Subcutaneous abdominal adipose tissue (tissue), 5 donors: ENCODE measurements around the gene PDGFRA.
"Not testable (repeated sequence)": the region's sequence is repeated elsewhere in the genome, so short reads cannot be mapped to it uniquely, and the experiment has no call there.

ENCODE experiments used
- H3K27ac ChIP-seq: one replicate; pipeline ENCODE4 v1.7.0; 2013; ENCODE audit warnings: low read depth, mild to moderate bottlenecking, inconsistent platforms, low read length, moderate library complexity
- H3K27me3 ChIP-seq, 5 donors: one replicate each; pipeline ENCODE4 v1.7.0; 2013; ENCODE audit warnings: low read length in 5 of 5, inconsistent platforms in 1 of 5; ENCODE audit not compliant: control insufficient read depth in 5 of 5, insufficient read depth in 4 of 5
- H3K36me3 ChIP-seq, 5 donors: one replicate each; pipeline ENCODE4 v1.7.0; 2013; ENCODE audit warnings: low read length in 5 of 5; ENCODE audit not compliant: control insufficient read depth in 5 of 5, insufficient read depth in 5 of 5
- H3K4me1 ChIP-seq, 5 donors: one replicate each; pipeline ENCODE4 v1.7.0; 2013; ENCODE audit warnings: low read length in 5 of 5, mild to moderate bottlenecking in 3 of 5, moderate library complexity in 1 of 5; ENCODE audit not compliant: control insufficient read depth in 5 of 5, insufficient read depth in 5 of 5
- H3K4me3 ChIP-seq, 5 donors: one replicate each; pipeline ENCODE4 v1.7.0; 2013; ENCODE audit warnings: low read length in 5 of 5, low read depth in 1 of 5
- H3K9ac ChIP-seq, 5 donors: one replicate each; pipeline ENCODE4 v1.7.0; 2013; ENCODE audit warnings: low read length in 5 of 5, mild to moderate bottlenecking in 4 of 5, moderate library complexity in 3 of 5
- H3K9me3 ChIP-seq, 5 donors: one replicate each; pipeline ENCODE4 v1.7.0; 2013; ENCODE audit warnings: low read length in 5 of 5; ENCODE audit not compliant: control insufficient read depth in 5 of 5
- donor health status: healthy.
- donor health status: healthy.
- donor health status: healthy.
- donor health status: healthy.
- donor health status: healthy.

The PDGFRA gene

DNA sequence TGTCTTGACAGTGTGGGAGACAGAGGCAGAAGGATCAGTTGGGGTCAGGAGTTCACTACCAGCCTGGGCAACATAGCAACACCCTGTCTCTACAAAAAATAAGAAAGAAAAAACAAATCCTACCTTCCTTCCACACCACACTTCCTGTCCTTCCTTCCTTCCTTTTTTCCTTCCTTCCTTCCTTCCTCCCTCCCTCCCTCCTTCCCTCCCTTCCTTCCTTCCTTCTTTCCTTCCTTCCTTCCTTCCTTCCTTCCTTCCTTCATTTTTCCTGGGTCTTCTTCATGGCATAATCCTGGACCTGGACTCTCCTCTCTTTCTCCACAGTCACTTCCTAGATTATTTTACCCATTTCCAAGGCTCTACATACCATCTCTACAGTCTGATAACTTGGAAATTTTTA is 105.7 kb downstream of the PDGFRA start:
- H3K36me3 ChIP-seq, H3K4me3 ChIP-seq, H3K9ac ChIP-seq: not testable (repeated sequence)

DNA sequence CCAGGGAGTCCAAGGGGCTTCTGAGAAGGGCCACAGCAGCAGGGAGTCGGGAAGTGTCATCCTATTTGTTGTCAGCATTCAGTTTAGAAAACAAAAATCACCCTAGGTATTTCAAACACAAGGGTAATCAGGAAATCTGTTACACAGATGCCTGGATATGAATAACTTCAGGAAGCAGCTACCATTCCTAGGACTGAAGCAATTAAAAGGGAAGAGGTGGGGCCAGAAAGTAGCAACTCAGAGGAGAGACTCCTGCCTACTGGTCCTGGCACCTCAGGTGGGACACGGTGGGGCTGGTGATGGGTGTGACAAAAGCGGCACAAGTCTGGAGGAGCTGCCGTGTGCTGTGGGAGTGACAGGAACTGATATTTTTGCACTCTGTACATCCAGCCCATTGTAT is 107.9 kb downstream of the PDGFRA start:
- H3K4me3 ChIP-seq, result no peak overlapping the region
- H3K9me3 ChIP-seq, result no peaks in the 10 kb centered on the region
- H3K27me3 ChIP-seq, result no peaks in the 10 kb centered on the region
- no peak overlapping the region for H3K9ac ChIP-seq
- H3K36me3 ChIP-seq, result no peaks in the 10 kb centered on the region
- H3K27ac ChIP-seq, result no peak overlapping the region
- H3K4me1 ChIP-seq, result peaks cover 0 to 12% (median 0%) of the 10 kb centered on the region in 5 donors

More for the DNA sequence above, 105.7 kb downstream of the PDGFRA start:
- H3K27ac ChIP-seq, H3K9me3 ChIP-seq, H3K27me3 ChIP-seq: not testable (repeated sequence)
- H3K4me1 ChIP-seq, result peaks cover 0 to 12% (median 0%) of the 10 kb centered on the region in 5 donors

DNA sequence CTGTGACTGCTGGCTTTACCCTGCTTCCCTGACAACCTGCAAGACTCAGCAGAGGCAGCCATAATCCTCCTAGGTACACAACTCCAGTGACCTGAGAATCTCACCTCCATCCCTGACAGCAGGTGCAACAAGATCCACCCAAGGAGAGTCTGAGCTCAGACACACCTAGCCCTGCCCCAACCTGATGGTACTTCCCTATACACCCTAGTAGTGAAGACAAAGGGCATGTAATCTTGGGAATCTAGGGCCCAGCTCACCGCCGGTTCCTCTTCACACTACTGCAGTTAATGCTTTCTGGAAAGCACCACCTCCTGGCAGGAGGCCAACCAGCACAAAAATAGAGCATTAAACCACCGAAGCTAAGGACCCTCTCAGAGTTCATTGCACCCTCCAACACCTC is 113.0 kb downstream of the PDGFRA start:
- not testable (repeated sequence) for H3K4me3 ChIP-seq, H3K4me1 ChIP-seq, H3K36me3 ChIP-seq, H3K27ac ChIP-seq, H3K9ac ChIP-seq, H3K27me3 ChIP-seq, H3K9me3 ChIP-seq
